Fibroblast of mammary gland (primary cell): ENCODE results near the gene CD40.

Source experiments
- DNase-seq: peaks from one replicate; pipeline ENCODE4 v3.0.0-alpha.2; 2010; ENCODE audit warnings: low read depth
- H3K4me3 ChIP-seq: 2 replicates; pipeline ENCODE4 v1.5.1; 2011; ENCODE audit warnings: low read depth, mild to moderate bottlenecking, low read length, moderate library complexity; ENCODE audit not compliant: control insufficient read depth
- CTCF ChIP-seq: conservative IDR thresholded peaks from 2 replicates; pipeline ENCODE4 v1.5.1; 2011; ENCODE audit warnings: low read depth, low read length, inconsistent platforms; ENCODE audit not compliant: control insufficient read depth, insufficient read depth

The CD40 gene

GRCh38 chr20:46169245-46170171, 51.4 kb downstream of the CD40 start:
- DNase-seq = no peak
- no peak overlapping the region for H3K4me3 ChIP-seq
- TF ChIP-seq CTCF = no peak

DNA sequence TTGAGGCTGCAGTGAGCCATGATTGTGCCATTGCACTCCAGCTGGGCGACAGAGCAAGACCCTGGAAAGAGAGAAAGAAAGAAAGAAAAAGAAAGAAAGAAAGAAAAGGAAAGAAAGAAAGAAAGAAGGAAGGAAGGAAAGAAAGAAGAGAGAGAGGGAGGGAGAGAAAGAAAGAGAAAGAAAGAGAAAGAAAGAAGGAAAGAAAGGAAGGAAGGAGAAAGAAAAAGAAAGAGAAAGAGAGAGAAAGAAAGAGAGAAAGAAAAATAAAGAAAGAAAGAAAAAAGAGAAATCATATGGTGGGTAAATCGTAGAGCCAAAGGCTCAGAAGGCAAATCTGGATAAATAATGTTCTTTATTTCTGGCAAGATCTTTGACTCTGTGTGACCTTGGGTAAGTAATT, 53.4 kb downstream of the CD40 start:
- no peak for DNase-seq
- no peak for TF ChIP-seq CTCF
- no peak overlapping the region for H3K4me3 ChIP-seq

DNA sequence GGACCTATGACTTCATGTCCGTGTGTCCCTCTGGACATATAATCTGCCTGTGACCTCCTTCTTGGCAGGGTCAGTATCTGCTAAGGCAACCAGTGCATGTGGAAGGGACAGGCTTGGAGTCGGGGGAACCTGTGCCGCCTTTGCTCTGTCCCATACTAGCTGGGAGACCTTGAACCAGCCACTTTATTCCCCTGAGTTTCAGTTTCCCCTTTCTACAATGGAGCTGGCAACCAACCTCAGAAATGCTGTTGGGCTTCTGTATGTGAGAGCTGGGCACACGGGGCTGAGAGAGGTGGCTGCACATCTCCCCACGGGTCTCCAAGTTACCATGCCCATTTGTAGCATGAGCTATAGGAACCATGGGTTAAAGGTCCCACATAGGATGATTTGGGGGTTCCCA, 53.8 kb downstream of the CD40 start:
- TF ChIP-seq CTCF = no peak
- DNase-seq = no peak
- no peak overlapping the region for H3K4me3 ChIP-seq

DNA sequence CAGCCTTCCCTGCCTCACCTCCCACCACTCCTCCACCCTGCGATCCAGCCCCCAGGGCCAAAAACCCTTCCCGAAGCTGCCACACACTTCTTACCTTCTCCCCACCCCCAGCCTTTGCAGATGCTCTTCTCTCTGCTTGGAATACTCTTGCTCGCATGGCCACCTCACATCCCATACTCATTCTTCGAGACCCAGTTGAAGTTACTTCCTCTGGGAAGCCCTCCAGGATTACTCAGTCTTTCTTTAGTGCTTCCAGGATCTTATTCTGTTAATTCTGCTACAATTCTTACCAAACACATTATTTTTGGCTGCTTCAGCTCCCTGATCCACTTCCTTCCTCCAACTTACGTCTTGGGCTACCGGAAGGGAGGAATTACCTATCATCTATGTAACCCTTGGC, 54.3 kb downstream of the CD40 start:
- TF ChIP-seq CTCF = no peak
- no peak for DNase-seq
- H3K4me3 ChIP-seq = no peak overlapping the region

DNA sequence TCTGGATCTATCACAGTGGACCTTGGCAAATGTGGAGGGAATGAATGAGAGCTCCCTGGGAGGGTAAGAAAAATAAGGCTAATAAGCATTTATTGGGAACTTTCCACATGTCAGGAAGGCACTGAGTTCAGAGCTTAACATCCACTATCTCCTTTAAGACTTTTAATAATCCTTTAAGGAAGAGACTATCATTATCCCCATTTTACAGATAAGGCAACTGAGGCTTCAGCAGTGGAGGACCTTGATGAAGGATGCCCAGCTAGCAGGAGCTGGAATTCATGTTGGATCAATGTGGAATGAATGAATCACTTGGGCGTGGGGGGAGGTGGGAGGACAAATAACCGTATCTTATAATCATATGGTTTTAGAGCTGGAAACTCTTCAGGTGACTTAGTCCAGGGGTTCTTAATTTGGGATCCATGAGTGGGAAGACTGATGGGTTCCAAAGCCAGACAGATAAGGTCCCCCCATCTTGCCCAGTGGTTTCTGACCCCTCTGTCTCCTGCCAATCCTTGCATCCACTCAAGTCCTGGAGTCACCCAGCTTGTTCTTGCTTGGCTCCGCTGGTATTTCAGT, 54.9 kb downstream of the CD40 start:
- DNase-seq = no peak
- TF ChIP-seq CTCF = no peak
- no peak overlapping the region for H3K4me3 ChIP-seq

DNA sequence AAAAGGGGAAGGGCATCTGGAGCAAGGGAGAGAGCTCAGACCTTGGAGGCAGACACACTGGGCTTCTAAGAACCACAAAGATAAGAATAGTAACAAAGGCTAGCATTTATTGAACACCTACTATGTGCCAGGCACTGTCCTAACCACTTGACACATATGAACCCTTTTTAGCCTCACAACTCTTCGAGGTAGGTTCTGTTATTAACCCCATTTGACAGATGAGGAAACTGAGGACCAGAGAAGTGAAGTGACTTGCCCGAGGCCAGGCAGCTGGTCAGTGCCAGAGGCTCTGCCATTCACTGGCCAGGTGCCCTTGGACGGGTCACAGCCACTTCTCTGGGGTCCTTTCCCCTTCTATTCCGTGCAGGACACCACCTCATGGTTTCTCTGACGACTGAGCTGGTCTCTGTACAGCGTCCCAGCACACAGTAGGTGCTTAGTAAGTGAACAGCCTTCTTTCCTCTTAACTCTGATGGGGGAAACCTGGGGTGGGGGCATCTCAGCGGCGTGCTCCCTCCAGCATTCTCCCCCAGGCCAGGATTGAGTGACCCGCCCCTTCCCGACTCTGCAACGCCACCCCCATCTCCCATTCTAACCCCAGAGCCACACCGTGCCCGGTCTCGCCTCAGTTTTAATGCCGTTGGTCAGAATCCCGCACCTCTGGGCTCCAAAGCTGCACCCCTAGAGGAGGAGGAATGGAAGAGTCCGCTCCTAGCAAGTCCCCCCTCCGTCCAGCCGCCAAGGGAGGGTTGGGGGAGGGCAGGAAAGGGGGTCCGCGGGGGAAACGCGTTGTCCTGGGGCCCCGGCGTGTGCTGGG, 55.7 kb downstream of the CD40 start:
- no peak for TF ChIP-seq CTCF

More for the DNA sequence above, 55.7 kb downstream of the CD40 start:
- DNase-seq = no peak
- H3K4me3 ChIP-seq = no peak overlapping the region
